HEK293 (cell line): Measurements from ENCODE around the gene NOSIP.

ENCODE experiments used
- GFI1B ChIP-seq: fragments of 450-650 bp; formaldehyde crosslinking; IDR thresholded peaks from 2 replicates; pipeline ENCODE4 v1.5.1; 2016; ENCODE audit warnings: missing biosample characterization, missing genetic modification characterization
- ZBTB7A ChIP-seq: fragments of 450-650 bp; formaldehyde crosslinking; IDR thresholded peaks from 2 replicates; pipeline ENCODE4 v1.5.1; 2016; ENCODE audit warnings: low read depth, missing biosample characterization, missing genetic modification characterization
- ZNF114 ChIP-seq: fragments of 450-650 bp; formaldehyde crosslinking; IDR thresholded peaks from 2 replicates; pipeline ENCODE4 v1.5.0; 2017; ENCODE audit warnings: missing biosample characterization, missing genetic modification characterization
- TF ChIP-seq, protein P1 (sequence below): fragments of 450-650 bp; formaldehyde crosslinking; IDR thresholded peaks from 2 replicates; pipeline ENCODE4 v1.5.1; 2016; ENCODE audit warnings: missing biosample characterization, missing genetic modification characterization

DNA sequence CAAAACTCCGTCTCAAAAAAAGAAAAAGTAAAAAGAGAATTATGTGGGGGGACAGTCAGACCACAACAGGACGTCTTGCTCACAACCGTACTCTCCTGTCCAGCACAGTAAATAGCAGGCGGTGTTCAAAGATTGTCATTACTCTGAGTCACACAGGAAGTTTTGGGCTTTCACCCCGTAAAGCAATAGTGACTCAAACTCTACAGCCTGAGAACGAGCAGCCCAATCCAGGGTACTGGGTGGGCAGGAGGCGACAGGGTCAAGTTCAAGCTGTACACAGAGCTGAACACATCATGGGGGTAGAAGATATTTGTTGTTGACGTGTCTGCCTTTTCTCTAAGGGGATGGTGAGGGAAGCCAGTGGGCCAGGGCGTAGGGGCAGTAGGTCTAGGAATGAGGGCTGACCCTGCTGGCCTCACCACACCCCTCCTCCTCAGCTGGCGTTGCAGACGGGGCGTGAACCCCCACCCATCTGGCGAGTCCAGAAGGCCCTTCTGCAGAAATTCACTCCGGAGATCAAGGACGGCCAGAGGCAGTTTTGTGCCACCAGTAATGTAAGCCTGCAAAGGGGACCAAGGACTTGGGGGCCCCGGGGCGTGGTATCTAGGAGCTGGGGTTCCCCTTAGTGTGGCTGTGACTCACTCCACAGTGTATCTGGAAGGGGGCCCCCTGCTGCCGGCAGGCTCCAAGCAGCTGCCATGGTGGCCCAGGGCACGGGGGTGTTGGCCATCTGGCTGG, 33.9 kb upstream of the NOSIP start:
- TF ChIP-seq, protein P1, sequence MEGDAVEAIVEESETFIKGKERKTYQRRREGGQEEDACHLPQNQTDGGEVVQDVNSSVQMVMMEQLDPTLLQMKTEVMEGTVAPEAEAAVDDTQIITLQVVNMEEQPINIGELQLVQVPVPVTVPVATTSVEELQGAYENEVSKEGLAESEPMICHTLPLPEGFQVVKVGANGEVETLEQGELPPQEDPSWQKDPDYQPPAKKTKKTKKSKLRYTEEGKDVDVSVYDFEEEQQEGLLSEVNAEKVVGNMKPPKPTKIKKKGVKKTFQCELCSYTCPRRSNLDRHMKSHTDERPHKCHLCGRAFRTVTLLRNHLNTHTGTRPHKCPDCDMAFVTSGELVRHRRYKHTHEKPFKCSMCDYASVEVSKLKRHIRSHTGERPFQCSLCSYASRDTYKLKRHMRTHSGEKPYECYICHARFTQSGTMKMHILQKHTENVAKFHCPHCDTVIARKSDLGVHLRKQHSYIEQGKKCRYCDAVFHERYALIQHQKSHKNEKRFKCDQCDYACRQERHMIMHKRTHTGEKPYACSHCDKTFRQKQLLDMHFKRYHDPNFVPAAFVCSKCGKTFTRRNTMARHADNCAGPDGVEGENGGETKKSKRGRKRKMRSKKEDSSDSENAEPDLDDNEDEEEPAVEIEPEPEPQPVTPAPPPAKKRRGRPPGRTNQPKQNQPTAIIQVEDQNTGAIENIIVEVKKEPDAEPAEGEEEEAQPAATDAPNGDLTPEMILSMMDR (tag by site-specific recombination) = no peak
- TF ChIP-seq ZNF114 = no peak
- TF ChIP-seq GFI1B (tag by site-specific recombination) = no peak
- no peak for TF ChIP-seq ZBTB7A (tag by site-specific recombination)
